NCI-H2196 (cell line): ENCODE measurements around the gene CMTM6.
"Not testable (repeated sequence)": the region's sequence is repeated elsewhere in the genome, so short reads cannot be mapped to it uniquely, and the experiment has no call there.

Experiments used
- DNase-seq: peaks from one replicate; lab custom pipeline; 2025; ENCODE audit not compliant: unreplicated experiment; lab: John Stamatoyannopoulos, UW

CMTM6 gene

DNA sequence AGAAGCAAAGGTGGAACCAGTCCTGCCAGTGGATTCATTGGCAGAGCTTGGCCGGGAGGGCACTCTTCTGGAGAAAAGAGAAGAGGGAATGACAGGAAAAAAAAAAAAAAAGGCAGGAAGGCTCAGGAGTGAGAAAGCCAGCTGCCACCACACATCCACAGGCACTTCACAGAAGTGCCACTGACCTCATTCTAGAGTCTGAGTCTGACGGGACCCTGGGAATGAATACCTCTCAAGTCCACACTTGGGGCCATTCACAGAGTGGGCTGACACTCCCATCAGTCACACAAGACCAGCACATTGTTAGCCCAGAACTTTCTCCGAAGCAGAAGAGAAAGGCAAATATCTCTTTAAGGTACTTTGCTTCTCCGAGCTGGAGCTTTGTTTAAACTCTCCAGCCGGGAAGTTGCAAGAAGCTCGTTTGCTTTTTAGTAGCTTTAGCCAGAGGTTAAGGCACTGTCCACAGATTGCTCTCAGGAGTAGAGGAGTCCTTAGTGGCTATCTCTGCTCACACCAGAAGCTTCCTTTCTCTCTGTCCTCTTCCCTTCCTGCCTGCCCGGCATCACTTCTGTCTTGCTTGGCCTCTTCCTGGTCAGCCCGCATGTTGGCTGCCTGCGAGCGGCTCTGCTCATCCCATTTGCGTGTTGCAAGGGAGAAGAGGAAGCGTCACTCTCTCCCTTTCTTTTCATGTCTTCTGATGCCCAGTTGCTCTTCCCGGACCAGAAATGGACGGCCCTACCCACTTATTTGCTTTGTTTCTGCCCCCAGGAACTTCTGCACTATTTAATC is 53.8 kb downstream of the CMTM6 start:
- DNase-seq, result no peak

- DNase-seq, result no peak
Observed at GRCh38 chr3:32447865-32448400, 54.7 kb downstream of the CMTM6 start.

DNA sequence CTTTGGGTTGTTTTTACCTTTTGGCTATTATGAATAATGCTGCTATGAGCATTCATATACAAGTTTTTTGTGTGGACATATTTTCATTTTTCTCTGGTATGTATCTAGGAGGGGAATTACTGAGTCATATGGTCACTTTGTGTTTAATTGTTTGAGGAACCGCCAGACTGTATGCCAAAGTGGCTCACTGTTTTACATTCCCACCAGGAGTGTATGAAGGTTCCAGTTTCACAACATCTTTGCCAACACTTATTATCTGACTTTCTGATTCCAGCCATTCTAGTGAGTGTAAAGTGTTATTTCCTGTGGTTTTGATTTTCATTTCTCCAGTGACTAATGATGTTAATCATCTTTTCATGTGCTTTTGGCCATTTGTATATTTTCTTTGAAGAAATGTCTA is 59.2 kb downstream of the CMTM6 start:
- DNase-seq, result no peak

GRCh38 chr3:32442766-32443165 is 59.9 kb downstream of the CMTM6 start:
- DNase-seq, result no peak

DNA sequence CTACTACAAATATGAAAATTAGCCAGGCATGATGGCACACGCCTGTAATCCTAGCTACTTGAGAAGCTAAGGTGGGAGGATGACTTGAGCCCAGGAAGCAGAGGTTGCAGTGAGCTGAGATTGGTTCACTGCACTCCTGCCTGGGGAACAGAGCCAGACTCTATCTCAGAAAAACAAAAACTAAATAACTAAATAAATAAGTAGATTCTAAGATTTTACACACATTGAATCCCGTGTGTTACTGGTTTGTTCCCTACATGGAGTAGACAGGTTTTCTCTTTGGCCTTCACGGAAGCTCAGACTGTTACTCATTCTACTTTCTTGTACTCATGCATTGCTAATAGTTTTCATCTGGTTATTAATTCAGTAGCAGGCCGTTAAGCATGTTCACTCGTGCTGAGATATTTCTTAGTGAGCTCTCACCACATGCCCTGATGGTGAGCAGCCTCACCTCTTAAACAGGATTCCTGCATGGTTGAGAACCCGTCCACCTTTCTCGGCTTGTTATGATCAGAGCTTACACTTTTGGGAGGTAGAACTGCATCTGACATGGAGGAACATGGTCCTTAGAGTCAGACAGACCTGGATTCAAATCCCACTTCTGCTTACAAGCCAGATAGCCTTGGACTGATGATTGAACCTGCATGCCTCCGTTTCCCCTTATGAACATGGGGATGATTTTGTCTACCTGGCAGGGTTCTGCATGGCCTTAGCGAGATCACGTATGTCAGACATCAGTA is 61.9 kb downstream of the CMTM6 start:
- no peak for DNase-seq

DNA sequence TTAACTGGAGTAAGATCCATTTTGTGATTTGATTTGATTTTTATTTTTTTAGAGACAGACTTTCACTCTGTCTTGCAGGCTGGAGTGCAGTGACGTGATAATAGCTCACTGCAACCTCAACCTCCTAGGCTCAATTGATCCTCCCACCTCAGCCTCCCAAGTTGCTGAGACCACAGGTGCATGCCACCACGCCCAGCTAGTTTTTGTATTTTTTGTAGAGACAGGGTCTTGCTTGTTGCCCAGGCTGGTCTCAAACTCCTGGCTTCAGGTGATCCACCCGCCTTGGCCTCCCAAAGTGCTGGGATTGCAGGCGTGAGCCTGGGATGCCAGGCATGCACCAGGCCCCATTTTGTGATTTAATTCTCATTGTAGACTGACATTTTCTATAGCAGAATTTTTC is 63.2 kb downstream of the CMTM6 start:
- DNase-seq, result not testable (repeated sequence)

- no peak for DNase-seq
Observed at GRCh38 chr3:32438596-32439344, 63.9 kb downstream of the CMTM6 start.

- no peak for DNase-seq
Observed at GRCh38 chr3:32437896-32438295, 64.8 kb downstream of the CMTM6 start.

DNA sequence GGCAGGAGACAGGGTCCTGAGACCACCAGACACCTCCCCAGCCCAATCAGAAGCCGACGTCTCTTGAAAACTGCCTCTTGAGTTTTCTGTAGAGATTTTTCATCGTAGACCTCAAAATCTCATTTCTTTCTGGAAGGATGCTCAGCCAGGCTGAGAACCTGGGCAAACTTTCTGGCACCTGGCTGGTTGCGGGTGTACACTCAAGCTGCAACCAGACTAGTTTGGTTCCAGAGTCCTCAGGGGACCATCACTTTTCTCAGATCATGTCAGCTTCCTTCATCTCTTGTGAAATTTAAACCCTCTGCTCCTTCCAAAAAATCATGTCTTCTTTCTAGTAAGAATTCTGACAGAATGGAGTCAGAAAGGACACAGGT is 65.8 kb downstream of the CMTM6 start:
- DNase-seq, result no peak

DNA sequence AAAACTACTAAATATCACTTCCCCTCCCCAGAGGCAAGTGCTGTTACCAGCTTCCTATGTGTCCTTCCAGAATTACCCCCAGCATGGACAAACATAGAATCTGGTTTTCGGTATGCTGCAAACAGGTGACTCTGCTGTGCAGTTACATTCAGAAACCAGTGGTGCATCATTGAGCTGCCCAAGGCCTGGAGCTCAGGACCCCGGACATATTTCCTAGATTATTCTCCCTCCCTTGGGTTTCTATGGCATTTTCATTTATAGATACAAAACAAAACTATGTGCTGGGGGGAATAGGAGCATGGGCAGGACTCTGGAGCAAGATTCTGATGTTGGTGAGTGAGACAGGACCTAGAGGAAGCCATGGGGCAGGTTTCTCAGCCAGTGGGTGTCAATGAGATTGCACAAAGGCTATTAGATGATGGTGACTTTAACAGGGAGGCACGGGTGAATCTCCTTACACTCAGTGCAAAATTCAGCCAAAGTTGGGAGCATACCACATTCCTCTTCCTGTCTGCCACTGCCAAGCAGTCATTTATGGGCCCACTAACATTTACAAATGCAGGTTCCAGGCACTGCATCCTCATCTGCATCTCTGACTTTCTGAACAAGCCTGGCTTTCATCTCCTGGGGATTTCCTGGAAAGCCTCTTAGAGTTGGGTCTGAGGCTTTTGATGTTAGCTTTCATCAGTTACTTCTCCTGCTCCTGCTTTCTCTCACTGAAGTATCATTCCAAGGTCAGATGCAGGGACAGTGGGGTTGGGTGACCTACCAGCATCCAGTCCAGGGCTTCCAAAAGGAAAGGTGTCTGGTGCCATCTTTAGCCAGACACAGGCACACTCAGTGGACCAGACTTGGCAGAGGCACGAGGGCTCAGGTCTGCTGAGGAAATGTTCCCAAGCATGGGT is 66.5 kb downstream of the CMTM6 start:
- no peak for DNase-seq

- no peak for DNase-seq
Observed at GRCh38 chr3:32434206-32434605, 68.4 kb downstream of the CMTM6 start.

DNA sequence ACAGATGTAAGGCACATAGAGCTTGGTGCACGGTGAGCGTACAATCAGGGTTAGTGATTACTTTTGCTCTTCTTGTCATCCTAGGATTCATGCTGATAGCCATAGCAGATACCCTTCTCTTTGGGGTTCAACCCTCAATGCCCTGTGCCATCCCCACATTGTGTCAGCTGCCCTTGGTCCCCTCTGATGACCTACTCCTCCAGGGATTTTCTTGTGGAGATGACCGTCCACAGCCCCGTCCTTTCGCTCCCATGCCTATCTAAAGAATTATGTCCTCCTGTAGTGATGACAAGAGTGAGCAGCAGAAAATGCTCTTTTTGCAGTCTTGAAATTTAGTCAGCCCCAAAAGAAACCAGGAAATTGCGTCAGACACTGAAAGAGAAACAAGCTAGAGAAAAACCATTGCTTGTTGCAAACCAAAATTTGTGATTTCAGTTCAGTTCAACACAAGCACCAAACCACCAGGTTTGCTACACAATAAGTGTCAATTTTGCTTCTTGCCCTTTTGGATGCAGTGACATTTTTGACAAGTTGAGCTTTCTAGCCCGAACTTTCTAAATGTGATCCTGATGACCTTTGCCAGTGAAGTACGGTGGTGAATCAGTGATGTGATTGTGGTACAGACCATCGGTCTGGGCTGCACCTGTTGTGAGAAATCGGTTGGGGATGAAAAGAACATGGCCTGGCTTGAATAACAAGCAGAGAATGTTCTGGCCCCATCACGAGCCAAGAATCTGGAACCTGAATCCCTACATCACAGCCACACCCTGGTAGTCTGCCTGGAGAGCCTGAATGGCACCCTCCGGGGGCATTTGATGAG is 69.7 kb downstream of the CMTM6 start:
- DNase-seq, result no peak

DNA sequence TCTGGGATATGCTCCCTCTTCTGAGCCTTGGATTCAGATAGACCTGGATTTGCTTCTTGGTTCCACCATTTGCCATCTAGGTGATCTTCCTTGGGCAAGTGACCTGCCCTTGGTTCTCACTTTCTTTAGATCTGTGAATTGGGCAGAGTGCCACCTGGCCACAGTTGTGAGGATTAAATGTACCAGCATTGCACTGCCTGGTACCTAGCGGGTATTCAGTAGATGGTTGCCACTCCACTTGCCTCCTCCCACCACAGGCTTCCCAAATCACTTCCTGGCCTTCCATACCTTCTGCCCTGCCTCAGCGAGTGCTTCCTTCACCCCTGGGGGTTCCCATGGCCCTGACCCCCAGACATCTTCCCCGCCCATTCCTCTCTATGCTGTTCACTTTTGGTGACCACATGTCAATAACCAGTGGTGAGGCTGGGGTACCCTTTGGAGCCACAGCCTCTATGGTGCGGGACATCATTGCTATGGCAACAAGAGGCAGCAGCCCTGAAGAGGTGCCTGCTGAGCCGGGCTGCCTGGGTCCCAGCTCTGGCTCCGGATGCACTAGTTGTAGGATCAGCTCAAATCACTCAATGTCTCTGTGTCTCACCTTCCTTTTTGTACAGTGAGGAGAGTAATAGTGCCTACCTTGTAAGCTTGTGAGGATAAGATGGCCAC is 70.5 kb downstream of the CMTM6 start:
- no peak for DNase-seq

DNA sequence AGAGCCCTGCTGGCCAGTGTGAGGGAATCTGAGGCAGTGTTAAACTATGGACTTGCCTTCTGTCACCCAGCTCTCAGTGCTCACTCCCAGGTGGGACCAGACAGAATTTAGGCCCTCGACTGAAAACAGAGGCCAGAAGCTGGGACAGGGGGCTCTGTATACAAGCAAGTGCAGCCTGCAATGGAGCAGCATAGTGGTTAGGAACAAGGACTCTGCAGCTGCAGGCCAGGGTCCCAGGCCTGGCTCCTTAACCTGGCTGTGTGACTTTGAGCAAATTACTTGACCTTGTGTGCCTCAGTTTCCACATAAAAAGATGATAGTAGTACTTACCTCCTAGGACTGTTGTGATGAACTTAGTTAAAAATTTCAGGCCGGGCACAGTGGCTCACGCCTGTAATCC is 71.2 kb downstream of the CMTM6 start:
- no peak for DNase-seq
